H1 (cell line): ENCODE results near the gene TRUB1. TPM values are rescaled to one million over a fixed set of nuclear protein-coding genes. Genes with fewer than 3 reads are reported as not detected.
"Not testable (repeated sequence)": the region's sequence is repeated elsewhere in the genome, so short reads cannot be mapped to it uniquely, and the experiment has no call there.

ENCODE experiments used
- CTCF ChIA-PET: fragments of 300-600 bp; sonication (Branson Sonifier 250); formaldehyde crosslinking; loops from one replicate; lab custom pipeline; 2021; ENCODE audit not compliant: partially characterized antibody; lab: Charles Lee
- POLR2A ChIA-PET: fragments of 300-600 bp; sonication (Branson Sonifier 250); formaldehyde crosslinking; loops from one replicate; lab custom pipeline; 2021; ENCODE audit warnings: inconsistent platforms; ENCODE audit not compliant: partially characterized antibody; lab: Charles Lee
- DNase-seq, 2 experiments: peaks; one replicate each; pipeline versions ENCODE4 v3.0.0 to v3.0.0-alpha.2; 2010 to 2022; ENCODE audit warnings: low spot score in 2 of 2, low read depth in 1 of 2, mixed read lengths in 1 of 2
- FAIRE-seq: peaks from 2 replicates; lab custom pipeline; 2011; peaks lifted over from hg19 to GRCh38; lab: Jason Lieb, UNC
- H2AFZ ChIP-seq: 2 replicates; pipeline ENCODE4 v1.8.1; 2012; ENCODE audit warnings: low read length, inconsistent platforms
- H2AK5ac ChIP-seq: 2 replicates; pipeline ENCODE4 v1.6.1; 2013; ENCODE audit warnings: low read depth, low read length
- H2BK120ac ChIP-seq: replicated peaks from 2 replicates; pipeline ENCODE3; 2013; ENCODE audit warnings: low read depth, low read length, inconsistent platforms
- H2BK12ac ChIP-seq: 2 replicates; pipeline ENCODE4 v1.6.1; 2013; ENCODE audit warnings: low read depth, low read length
- H2BK15ac ChIP-seq: 2 replicates; pipeline ENCODE4 v1.6.1; 2013; ENCODE audit warnings: low read length
- H2BK20ac ChIP-seq: 2 replicates; pipeline ENCODE4 v1.6.1; 2013; ENCODE audit warnings: low read length
- H2BK5ac ChIP-seq: 2 replicates; pipeline ENCODE4 v1.6.1; 2013; ENCODE audit warnings: low read depth, low read length
- H3K14ac ChIP-seq: 2 replicates; pipeline ENCODE4 v1.6.1; 2013; ENCODE audit warnings: inconsistent platforms; ENCODE audit not compliant: insufficient read length
- H3K18ac ChIP-seq: 2 replicates; pipeline ENCODE4 v1.6.1; 2013; ENCODE audit warnings: low read length; ENCODE audit errors: extremely low read depth
- H3K23ac ChIP-seq: 2 replicates; pipeline ENCODE4 v1.6.1; 2013; ENCODE audit warnings: inconsistent platforms; ENCODE audit not compliant: insufficient read length
- H3K23me2 ChIP-seq: 2 replicates; pipeline ENCODE4 v1.6.1; 2013; ENCODE audit warnings: low read depth, low read length
- H3K27ac ChIP-seq: 2 replicates; pipeline ENCODE4 v1.6.1; 2011; ENCODE audit warnings: low read depth, low read length, inconsistent platforms
- H3K27me3 ChIP-seq, 4 experiments: replicated peaks in 1 of 4; 1 replicate in 1 of 4; 2 replicates in 3 of 4; pipeline versions ENCODE4 v1.6.1 to v1.8.1; 2011 to 2013; ENCODE audit warnings: low read length in 3 of 4, mild to moderate bottlenecking in 3 of 4, inconsistent platforms in 2 of 4, mixed read lengths in 2 of 4, moderate library complexity in 1 of 4; ENCODE audit not compliant: control insufficient read depth in 3 of 4, insufficient read depth in 3 of 4; ENCODE audit errors: extremely low read depth in 1 of 4
- H3K36me3 ChIP-seq, 4 experiments: 2 replicates each; pipeline versions ENCODE4 v1.6.1 to v1.8.1; 2011 to 2013; ENCODE audit warnings: mild to moderate bottlenecking in 4 of 4, low read length in 3 of 4, moderate library complexity in 2 of 4, control low read depth in 1 of 4, inconsistent platforms in 1 of 4; ENCODE audit not compliant: insufficient read depth in 4 of 4, control insufficient read depth in 2 of 4
- H3K4ac ChIP-seq: replicated peaks from 2 replicates; pipeline ENCODE3; 2013; ENCODE audit warnings: low read length, low read depth, mixed read lengths, inconsistent platforms; ENCODE audit not compliant: insufficient read length
- H3K4me1 ChIP-seq, 4 experiments: replicated peaks in 1 of 4; 1 replicate in 1 of 4; 2 replicates in 3 of 4; pipeline versions ENCODE4 v1.6.1 to v1.8.1; 2011 to 2013; ENCODE audit warnings: low read length in 3 of 4, inconsistent platforms in 2 of 4, mixed read lengths in 1 of 4; ENCODE audit not compliant: insufficient read depth in 4 of 4, control insufficient read depth in 3 of 4
- H3K4me2 ChIP-seq, 2 experiments: 2 replicates each; pipeline versions ENCODE4 v1.6.1 to v1.8.1; 2011 to 2013; ENCODE audit warnings: low read depth in 2 of 2, low read length in 2 of 2, control low read depth in 1 of 2, inconsistent platforms in 1 of 2, mild to moderate bottlenecking in 1 of 2; ENCODE audit not compliant: insufficient read depth in 1 of 2
- H3K4me3 ChIP-seq, 4 experiments: fragments of 200-600, 300-600 bp in 1 of 4; sonication (generic), shearing (Covaris generic), sonication (Bioruptor Twin) in 1 of 4; 2 replicates each; pipeline versions ENCODE4 v1.5.1 to v1.8.1; 2011 to 2016; ENCODE audit warnings: low read length in 4 of 4, low read depth in 3 of 4, control low read depth in 2 of 4, inconsistent platforms in 2 of 4, mild to moderate bottlenecking in 2 of 4, mixed read lengths in 1 of 4, moderate library complexity in 1 of 4; ENCODE audit not compliant: insufficient read depth in 2 of 4; ENCODE audit errors: extremely low read depth in 1 of 4
- H3K56ac ChIP-seq: replicated peaks from 2 replicates; pipeline ENCODE3; 2013; ENCODE audit warnings: low read depth, mild to moderate bottlenecking, mixed read lengths, low read length, inconsistent platforms; ENCODE audit not compliant: insufficient read length
- H3K79me1 ChIP-seq: 2 replicates; pipeline ENCODE4 v1.6.1; 2013; ENCODE audit warnings: low read depth, low read length, control low read depth
- H3K79me2 ChIP-seq, 2 experiments: 2 replicates each; pipeline versions ENCODE4 v1.6.1 to v1.8.1; 2012 to 2013; ENCODE audit warnings: low read length in 2 of 2, mild to moderate bottlenecking in 2 of 2, inconsistent platforms in 1 of 2; ENCODE audit not compliant: insufficient read depth in 2 of 2, control insufficient read depth in 1 of 2
- H3K9ac ChIP-seq, 4 experiments: replicated peaks in 1 of 4; 1 replicate in 1 of 4; 2 replicates in 3 of 4; pipeline versions ENCODE4 v1.6.1 to v1.8.1; 2011 to 2013; ENCODE audit warnings: low read depth in 3 of 4, low read length in 3 of 4, control low read depth in 2 of 4, mild to moderate bottlenecking in 2 of 4, moderate library complexity in 2 of 4, inconsistent platforms in 1 of 4; ENCODE audit errors: extremely low read depth in 1 of 4
- H3K9me3 ChIP-seq, 2 experiments: 2 replicates each; pipeline versions ENCODE4 v1.6.1 to v1.8.1; 2012 to 2013; ENCODE audit warnings: mild to moderate bottlenecking in 2 of 2, moderate library complexity in 2 of 2, control low read depth in 1 of 2, inconsistent platforms in 1 of 2, low read depth in 1 of 2, low read length in 1 of 2, mixed read lengths in 1 of 2; ENCODE audit not compliant: insufficient read depth in 2 of 2
- H4K20me1 ChIP-seq, 2 experiments: replicated peaks in 1 of 2; 2 replicates each; pipeline versions ENCODE3 to v1.8.1; 2011 to 2013; ENCODE audit warnings: inconsistent platforms in 2 of 2, low read length in 2 of 2, mild to moderate bottlenecking in 1 of 2; ENCODE audit not compliant: insufficient read depth in 2 of 2, control insufficient read depth in 1 of 2
- H4K5ac ChIP-seq: 2 replicates; pipeline ENCODE4 v1.6.1; 2013; ENCODE audit warnings: low read length, low read depth, mixed read lengths, inconsistent platforms; ENCODE audit not compliant: insufficient read length
- H4K8ac ChIP-seq: 2 replicates; pipeline ENCODE4 v1.8.0; 2013; ENCODE audit warnings: mild to moderate bottlenecking, moderate library complexity, low read length, inconsistent platforms; ENCODE audit not compliant: insufficient read depth; ENCODE audit errors: extremely low read depth
- H4K91ac ChIP-seq: replicated peaks from 2 replicates; pipeline ENCODE3; 2013; ENCODE audit warnings: low read length, mixed read lengths, inconsistent platforms; ENCODE audit not compliant: insufficient read length
- WGBS, 2 experiments: shearing (Covaris generic) in 1 of 2; methylation state at CpG; one replicate each; pipeline versions ENCODE4 v1.1.6 to v1.1.7; 2013 to 2015; ENCODE audit warnings: low lambda C conversion rate in 2 of 2, mixed read lengths in 2 of 2, inconsistent platforms in 1 of 2, low coverage in 1 of 2, missing lambda C conversion rate in 1 of 2; ENCODE audit not compliant: insufficient replicate concordance in 2 of 2, insufficient coverage in 1 of 2, insufficient read length in 1 of 2; ENCODE audit errors: extremely low coverage in 1 of 2, missing lambda C conversion rate in 1 of 2; 5-methylcytosine and 5-hydroxymethylcytosine counted together
- polyA plus RNA-seq, 7 experiments: library from polyadenylated mRNA; depleted of rRNA in 3 of 7; stranded (reverse) in 5 of 7; unstranded in 2 of 7; fragments of >200 nt in 5 of 7; fragments of 200-250 nt in 2 of 7; gene quantifications; 1 replicate in 5 of 7; 2 replicates in 1 of 7; 4 replicates in 1 of 7; pipeline versions ENCODE4 v1.2.1 to v1.2.3, GENCODE V29; 2011 to 2013; ENCODE audit warnings: missing spikeins in 2 of 7, mixed read lengths in 2 of 7
- total RNA-seq: library from RNA; stranded (reverse); fragmentation: NEBNext Ultra II Directional; extraction: Animal tissue kit (Norgen Biotek cat#: 25700); gene quantifications from 2 replicates; pipeline ENCODE4 v1.2.1, GENCODE V29; 2021

The TRUB1 gene
- total and polyA plus RNA-seq, 2 of the 8 experiments (the other 6 are each of a cell fraction or from before 2014, with no cell fraction given), result 6.3 to 22.2 TPM

GRCh38 chr10:114933995-114934394 lies 4.0 kb upstream of the TRUB1 start:
- H3K4me1 ChIP-seq, H3K79me1 ChIP-seq, H4K8ac ChIP-seq, H2BK120ac ChIP-seq, H3K27me3 ChIP-seq, H3K56ac ChIP-seq, H3K9ac ChIP-seq, H2BK20ac ChIP-seq, H2BK15ac ChIP-seq, H3K4me2 ChIP-seq, H4K91ac ChIP-seq, H3K4ac ChIP-seq, H2AFZ ChIP-seq, H2AK5ac ChIP-seq, H3K4me3 ChIP-seq, H2BK5ac ChIP-seq, H3K27ac ChIP-seq, H3K23ac ChIP-seq, H3K9me3 ChIP-seq, H3K23me2 ChIP-seq, H3K14ac ChIP-seq, H3K36me3 ChIP-seq, DNase-seq, FAIRE-seq, H2BK12ac ChIP-seq, H4K5ac ChIP-seq, H3K18ac ChIP-seq, H4K20me1 ChIP-seq, H3K79me2 ChIP-seq, POLR2A ChIA-PET: not testable (repeated sequence)
- CTCF ChIA-PET, result interaction anchor here (1.1 to 1.7 kb wide), 3 partner anchors 24 to 58 kb away, joined by 3 to 4 read pairs (median 4); no protein-coding TSS in a partner anchor
- WGBS, 2 experiments, result 92% methylated on average over 3 of the region's 3 CpGs; no CpG with 5 or more reads in 1 of the 2 experiments
